ENCODE measurements around the gene RALGAPA1.

RALGAPA1 gene

GRCh38 chr14:35525695-35526094 lies 283.4 kb downstream of the RALGAPA1 start:
- TF ChIP-seq REST (IDR thresholded peaks at IDR 0.05; ENCODE audit: insufficient read depth in 1 of 2, low read depth in 2 of 2, low read length in 2 of 2) (no peak), POLR2AphosphoS5 (IDR thresholded peaks at IDR 0.05; ENCODE audit: low read depth, low read length) (no peak), FOXP2 (optimal IDR thresholded peaks at IDR 0.05; ENCODE audit: borderline replicate concordance, extremely low read depth, extremely low read length, insufficient read depth) (no peak), TAF1 (IDR thresholded peaks at IDR 0.05; ENCODE audit: borderline replicate concordance, insufficient read depth, low read length) (no peak), SIN3A (IDR thresholded peaks at IDR 0.05; ENCODE audit: borderline replicate concordance, insufficient read depth, low read length) (no peak)

GRCh38 chr14:35519986-35520385 lies 289.1 kb downstream of the RALGAPA1 start:
- TF ChIP-seq SIN3A (IDR thresholded peaks at IDR 0.05; ENCODE audit: borderline replicate concordance, insufficient read depth, low read length) (no peak), TAF1 (IDR thresholded peaks at IDR 0.05; ENCODE audit: borderline replicate concordance, insufficient read depth, low read length) (no peak), POLR2AphosphoS5 (IDR thresholded peaks at IDR 0.05; ENCODE audit: low read depth, low read length) (no peak), REST (IDR thresholded peaks at IDR 0.05; ENCODE audit: insufficient read depth in 1 of 2, low read depth in 2 of 2, low read length in 2 of 2) (no peak)

GRCh38 chr14:35515916-35516315 lies 293.2 kb downstream of the RALGAPA1 start:
- TF ChIP-seq REST (IDR thresholded peaks at IDR 0.05; ENCODE audit: insufficient read depth in 1 of 2, low read depth in 2 of 2, low read length in 2 of 2) (no peak), TAF1 (IDR thresholded peaks at IDR 0.05; ENCODE audit: borderline replicate concordance, insufficient read depth, low read length) (no peak), SIN3A (IDR thresholded peaks at IDR 0.05; ENCODE audit: borderline replicate concordance, insufficient read depth, low read length) (no peak), POLR2AphosphoS5 (IDR thresholded peaks at IDR 0.05; ENCODE audit: low read depth, low read length) (no peak)

- TF ChIP-seq POLR2AphosphoS5 (IDR thresholded peaks at IDR 0.05; ENCODE audit: low read depth, low read length): no peak
- no peak for TF ChIP-seq FOXP2 (optimal IDR thresholded peaks at IDR 0.05; ENCODE audit: borderline replicate concordance, extremely low read depth, extremely low read length, insufficient read depth)
- TF ChIP-seq SIN3A (IDR thresholded peaks at IDR 0.05; ENCODE audit: borderline replicate concordance, insufficient read depth, low read length): no peak
- TF ChIP-seq REST (IDR thresholded peaks at IDR 0.05; ENCODE audit: insufficient read depth in 1 of 2, low read depth in 2 of 2, low read length in 2 of 2): no peak
- TF ChIP-seq TAF1 (IDR thresholded peaks at IDR 0.05; ENCODE audit: borderline replicate concordance, insufficient read depth, low read length): no peak
Observed at GRCh38 chr14:35512765-35513164, 296.3 kb downstream of the RALGAPA1 start.

- TF ChIP-seq POLR2AphosphoS5 (IDR thresholded peaks at IDR 0.05; ENCODE audit: low read depth, low read length) (no peak), SIN3A (IDR thresholded peaks at IDR 0.05; ENCODE audit: borderline replicate concordance, insufficient read depth, low read length) (no peak)
Observed at GRCh38 chr14:35509846-35510245, 299.2 kb downstream of the RALGAPA1 start.

Measured in PFSK-1 (cell line).